ENCODE data around the gene SRRT. TPM values are rescaled to one million over a fixed set of nuclear protein-coding genes. Genes with fewer than 3 reads are reported as not detected.

Gene SRRT
- total RNA-seq, 1 donor = 50.1 TPM

DNA sequence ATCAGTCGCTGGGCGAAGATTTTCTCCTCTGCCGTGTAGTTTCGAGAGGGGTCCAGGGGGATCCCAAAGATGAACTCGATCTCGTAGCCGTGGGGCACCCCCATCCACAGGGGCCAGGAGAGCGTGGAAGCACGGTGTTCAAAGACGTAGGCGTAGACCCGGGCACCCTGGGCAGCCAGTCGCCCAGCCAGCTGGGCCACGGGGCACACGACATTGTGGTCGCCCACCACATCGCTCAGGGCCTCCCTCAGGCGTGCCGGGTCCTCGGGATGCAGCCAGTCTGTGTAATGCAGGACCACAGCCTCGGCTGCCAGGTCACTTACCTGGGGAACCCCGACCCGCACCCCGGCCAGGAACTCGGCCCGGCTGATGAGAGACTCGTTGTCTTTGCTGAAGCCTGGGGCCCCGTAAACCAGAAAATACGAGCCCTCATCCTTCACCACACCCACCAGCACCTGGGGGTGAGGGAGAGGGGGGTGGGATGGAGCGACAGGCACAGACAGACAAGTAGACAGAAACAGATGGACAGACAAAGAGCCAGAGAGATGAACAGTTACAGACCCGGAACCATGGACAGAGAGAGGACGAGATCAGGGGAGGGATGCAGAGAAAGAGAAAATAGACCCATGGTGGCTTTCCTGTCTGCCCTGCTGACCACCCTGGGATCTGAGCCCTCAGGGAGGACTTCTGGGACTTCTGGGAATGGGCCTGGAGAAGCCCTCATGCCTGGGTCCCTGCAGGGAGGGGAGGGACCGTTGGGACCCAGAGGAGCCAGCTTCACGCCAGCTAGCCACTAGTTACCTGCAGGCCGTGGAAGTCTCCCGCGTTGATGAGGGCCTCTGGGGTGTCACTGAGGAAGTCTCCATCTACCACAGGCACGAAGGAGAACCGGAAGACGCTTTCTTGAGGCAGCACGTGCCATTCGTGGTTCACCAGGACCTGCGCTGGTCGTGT, 17.7 kb downstream of the SRRT start:
- no peak for DNase-seq (ENCODE audit: low read depth)
- TF ChIP-seq, protein P1, sequence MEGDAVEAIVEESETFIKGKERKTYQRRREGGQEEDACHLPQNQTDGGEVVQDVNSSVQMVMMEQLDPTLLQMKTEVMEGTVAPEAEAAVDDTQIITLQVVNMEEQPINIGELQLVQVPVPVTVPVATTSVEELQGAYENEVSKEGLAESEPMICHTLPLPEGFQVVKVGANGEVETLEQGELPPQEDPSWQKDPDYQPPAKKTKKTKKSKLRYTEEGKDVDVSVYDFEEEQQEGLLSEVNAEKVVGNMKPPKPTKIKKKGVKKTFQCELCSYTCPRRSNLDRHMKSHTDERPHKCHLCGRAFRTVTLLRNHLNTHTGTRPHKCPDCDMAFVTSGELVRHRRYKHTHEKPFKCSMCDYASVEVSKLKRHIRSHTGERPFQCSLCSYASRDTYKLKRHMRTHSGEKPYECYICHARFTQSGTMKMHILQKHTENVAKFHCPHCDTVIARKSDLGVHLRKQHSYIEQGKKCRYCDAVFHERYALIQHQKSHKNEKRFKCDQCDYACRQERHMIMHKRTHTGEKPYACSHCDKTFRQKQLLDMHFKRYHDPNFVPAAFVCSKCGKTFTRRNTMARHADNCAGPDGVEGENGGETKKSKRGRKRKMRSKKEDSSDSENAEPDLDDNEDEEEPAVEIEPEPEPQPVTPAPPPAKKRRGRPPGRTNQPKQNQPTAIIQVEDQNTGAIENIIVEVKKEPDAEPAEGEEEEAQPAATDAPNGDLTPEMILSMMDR (IDR thresholded peaks at IDR 0.05; ENCODE audit: insufficient read depth, low read depth, low read length) = no peak
- H3K4me3 ChIP-seq (ENCODE audit: low read depth, low read length) = no peak overlapping the region

DNA sequence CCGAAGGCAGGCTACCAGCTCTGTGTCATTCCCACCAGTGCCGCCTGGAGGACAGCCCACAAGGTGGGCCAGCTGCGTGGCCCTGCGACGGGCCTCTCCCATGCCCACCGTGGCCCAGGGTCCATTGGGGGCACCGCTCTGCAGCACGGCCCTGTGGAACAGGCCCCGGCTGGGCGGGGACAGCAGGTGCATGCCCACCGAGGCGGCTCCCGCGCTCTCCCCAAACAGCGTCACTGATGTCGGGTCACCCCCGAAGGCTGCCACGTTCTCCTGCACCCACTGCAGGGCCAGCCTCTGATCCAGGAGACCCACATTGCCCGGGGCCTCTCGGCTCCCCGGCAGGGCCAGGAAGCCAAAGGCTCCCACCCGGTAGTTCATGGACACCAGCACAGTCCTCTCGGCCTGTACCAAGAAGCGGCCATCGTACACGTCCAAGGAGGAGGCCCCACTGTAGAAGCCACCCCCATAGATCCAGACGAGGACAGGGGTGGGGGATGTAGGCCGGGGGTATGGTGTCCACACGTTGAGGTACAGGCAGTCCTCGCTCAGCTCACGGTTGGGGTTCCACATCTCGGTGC, 18.5 kb downstream of the SRRT start:
- TF ChIP-seq, protein P1 (IDR thresholded peaks at IDR 0.05; ENCODE audit: insufficient read depth, low read depth, low read length) = no peak
- no peak overlapping the region for H3K4me3 ChIP-seq (ENCODE audit: low read depth, low read length)
- DNase-seq (ENCODE audit: low read depth) = no peak

DNA sequence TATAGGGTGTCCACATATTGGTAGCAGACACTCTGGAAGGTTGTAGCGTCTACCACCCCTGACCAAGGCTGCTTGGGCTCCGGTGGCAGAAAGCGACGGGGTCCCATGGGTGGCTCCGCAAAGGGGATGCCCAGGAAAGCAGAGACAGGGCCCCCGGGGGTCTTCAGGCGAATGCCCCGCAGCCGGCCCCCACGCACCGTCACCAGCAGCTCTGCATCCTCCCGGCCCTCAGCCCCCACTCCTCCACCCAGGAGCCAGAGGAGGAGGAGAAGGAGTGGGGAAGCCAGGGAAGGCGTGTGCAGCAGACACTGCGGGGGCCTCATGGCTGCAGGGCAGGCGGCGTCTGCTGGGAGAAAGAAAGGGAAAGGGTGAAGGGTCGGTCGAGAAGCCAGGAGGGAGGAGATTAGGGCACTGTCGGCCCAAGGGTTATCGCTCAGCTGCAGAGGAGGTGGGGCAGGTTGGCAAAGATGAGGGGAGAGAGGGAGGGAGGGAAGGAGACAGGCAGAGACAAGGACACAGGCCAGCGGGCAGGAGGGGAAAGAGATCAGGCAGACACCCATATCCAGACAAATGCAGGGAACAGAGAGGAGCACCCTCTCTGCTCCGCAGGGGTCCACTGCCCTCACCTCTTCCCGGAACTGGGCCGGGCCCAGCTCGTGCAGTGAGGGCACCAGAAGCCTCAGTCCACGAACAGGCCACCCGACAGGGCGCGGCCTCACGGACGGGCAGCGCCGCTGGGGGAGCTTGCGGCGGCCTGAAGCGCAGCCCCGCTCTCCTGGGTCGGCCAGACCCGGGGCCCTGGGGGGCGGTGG, 19.2 kb downstream of the SRRT start:
- H3K4me3 ChIP-seq (ENCODE audit: low read depth, low read length) = no peak overlapping the region
- TF ChIP-seq, protein P1 (IDR thresholded peaks at IDR 0.05; ENCODE audit: insufficient read depth, low read depth, low read length) = no peak
- no peak for DNase-seq (ENCODE audit: low read depth)

DNA sequence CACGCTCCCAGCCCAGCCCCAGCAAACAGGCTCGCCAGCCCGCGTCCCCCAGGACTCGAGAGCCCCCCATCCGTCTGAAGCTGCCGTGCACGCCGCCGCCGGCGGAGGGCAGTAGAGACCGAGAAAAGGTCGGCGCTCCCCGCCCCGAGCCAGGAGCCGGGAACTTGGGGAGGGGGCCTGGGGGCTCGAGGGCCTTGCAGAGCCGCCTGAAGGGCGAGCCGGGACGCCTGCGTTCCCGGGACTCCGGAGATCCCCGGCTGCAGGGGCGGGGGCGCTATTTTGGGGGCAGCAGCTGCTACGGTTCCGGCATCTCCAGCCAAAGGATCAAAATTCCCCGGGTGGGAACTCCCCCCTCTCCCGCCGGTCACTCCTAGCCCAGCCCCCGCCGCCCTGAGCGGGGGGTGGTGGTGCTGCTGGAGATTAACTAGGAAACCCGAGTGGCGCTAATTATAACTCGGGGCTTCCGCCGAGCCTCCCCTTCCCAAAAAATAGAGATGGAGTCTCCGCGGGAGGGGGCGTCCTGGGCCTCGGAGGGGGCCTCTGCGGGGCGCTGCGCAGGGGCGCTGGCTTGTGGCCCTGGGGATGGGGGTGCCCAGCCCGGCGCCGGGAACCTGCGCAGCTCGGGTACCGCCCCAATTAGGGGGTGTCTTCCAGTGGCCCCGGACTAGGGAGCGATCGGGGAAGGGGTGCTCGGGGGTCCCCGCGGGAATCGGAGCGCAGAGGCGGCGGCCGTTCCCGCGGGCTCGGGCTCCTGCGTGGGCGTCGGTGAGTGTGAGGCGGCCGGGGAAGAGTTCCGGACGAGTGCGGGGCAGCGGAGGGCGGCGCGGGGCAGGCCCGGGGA, 20.2 kb downstream of the SRRT start:
- DNase-seq (ENCODE audit: low read depth) = no peak
- H3K4me3 ChIP-seq (ENCODE audit: low read depth, low read length) = peak overlapping the region; percentile 50

DNA sequence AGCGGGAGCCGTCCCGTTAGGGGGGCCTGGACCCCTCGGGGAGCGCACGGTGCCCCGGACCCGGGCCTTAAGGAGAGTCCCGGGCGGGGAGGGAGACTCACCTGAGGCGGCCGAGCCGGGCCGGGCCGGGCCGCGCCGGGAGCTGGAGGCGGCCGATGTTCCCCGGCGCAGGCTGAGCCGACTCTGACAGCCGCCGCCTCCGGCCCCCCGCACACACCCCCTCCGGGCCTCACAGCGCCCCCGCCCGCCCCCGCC, 20.7 kb downstream of the SRRT start, which contains the start of gene ACHE:
TSS of gene ACHE (minus strand) at position 188 of the 255 bp plus-strand sequence. CDS start 1,656 bp downstream, outside the sequence.
- DNase-seq (ENCODE audit: low read depth) = no peak
- H3K4me3 ChIP-seq (ENCODE audit: low read depth, low read length) = peak within 1 kb of the TSS; percentile 50
- TF ChIP-seq, protein P1 (IDR thresholded peaks at IDR 0.05; ENCODE audit: insufficient read depth, low read depth, low read length) = no peak

More for the DNA sequence above, 20.2 kb downstream of the SRRT start:
- TF ChIP-seq, protein P1 (IDR thresholded peaks at IDR 0.05; ENCODE audit: insufficient read depth, low read depth, low read length) = peak; percentile 80
